ENCODE measurements around the gene FCRL2.

Gene FCRL2

DNA sequence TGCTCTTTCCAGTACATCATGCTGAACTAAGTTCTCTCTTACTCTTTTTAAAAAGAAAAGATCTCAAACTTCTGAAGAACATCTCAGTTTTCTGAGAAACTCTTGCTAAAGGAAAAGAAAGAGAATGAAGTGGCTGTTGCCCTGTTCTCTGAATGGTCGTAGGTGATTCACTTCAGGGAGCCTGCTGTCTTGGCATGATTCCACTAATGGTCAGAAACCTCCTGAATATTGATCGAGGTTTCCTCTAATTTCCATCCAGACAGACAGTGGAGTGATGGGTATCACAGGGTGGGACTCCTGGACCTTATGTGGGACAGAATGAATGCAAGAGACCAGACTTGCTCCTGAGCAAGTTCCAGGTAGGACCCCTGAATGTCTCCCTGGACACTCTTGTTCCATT is 2.5 kb downstream of the FCRL2 start:
- TF ChIP-seq, protein P1, sequence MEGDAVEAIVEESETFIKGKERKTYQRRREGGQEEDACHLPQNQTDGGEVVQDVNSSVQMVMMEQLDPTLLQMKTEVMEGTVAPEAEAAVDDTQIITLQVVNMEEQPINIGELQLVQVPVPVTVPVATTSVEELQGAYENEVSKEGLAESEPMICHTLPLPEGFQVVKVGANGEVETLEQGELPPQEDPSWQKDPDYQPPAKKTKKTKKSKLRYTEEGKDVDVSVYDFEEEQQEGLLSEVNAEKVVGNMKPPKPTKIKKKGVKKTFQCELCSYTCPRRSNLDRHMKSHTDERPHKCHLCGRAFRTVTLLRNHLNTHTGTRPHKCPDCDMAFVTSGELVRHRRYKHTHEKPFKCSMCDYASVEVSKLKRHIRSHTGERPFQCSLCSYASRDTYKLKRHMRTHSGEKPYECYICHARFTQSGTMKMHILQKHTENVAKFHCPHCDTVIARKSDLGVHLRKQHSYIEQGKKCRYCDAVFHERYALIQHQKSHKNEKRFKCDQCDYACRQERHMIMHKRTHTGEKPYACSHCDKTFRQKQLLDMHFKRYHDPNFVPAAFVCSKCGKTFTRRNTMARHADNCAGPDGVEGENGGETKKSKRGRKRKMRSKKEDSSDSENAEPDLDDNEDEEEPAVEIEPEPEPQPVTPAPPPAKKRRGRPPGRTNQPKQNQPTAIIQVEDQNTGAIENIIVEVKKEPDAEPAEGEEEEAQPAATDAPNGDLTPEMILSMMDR (IDR thresholded peaks at IDR 0.05; ENCODE audit: low read depth, low read length) = no peak
- H3K4me3 ChIP-seq (ENCODE audit: low read depth, low read length) = no peak overlapping the region

DNA sequence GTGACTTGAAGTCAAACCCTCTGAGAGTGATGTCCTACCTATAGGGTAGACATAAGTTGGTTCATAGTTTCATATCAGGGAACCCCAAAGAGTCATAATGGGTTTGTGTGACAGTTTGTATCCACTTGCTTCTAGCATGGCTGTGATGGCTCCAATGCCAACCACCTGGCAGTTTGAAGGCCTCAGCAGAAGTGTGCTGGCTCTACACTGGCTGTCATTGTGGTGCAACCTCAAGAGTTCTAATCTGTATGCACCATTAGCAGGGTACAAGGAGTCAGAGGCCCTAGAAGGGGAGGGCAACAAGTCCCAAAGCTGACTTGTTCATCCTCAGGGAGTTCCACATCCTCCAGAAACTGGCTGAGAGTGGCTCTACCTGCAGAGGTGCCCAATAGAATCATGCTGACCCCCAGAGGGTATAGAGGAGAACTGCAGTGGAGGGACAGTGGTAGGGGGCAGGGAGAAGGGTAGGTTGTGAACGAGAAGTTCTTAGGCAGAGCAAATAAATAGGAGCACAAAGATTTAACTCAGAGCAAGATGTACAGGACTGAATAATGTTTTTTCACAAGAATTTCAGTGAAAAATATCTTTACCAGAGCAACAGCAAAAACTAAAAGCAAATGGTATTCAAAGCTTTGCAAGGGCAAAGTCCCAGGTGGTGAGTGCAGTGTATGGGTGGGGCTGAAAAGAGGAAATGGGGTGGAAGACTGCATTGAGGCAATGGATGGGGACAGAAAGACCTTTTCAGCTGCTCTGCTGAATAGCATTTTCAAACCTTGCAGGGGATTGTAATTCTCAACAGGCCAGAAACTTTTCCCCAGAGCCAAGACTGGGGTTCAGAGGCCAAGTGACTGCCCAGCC is 3.2 kb downstream of the FCRL2 start:
- no peak overlapping the region for H3K4me3 ChIP-seq (ENCODE audit: low read depth, low read length)
- TF ChIP-seq, protein P1 (IDR thresholded peaks at IDR 0.05; ENCODE audit: low read depth, low read length) = no peak

DNA sequence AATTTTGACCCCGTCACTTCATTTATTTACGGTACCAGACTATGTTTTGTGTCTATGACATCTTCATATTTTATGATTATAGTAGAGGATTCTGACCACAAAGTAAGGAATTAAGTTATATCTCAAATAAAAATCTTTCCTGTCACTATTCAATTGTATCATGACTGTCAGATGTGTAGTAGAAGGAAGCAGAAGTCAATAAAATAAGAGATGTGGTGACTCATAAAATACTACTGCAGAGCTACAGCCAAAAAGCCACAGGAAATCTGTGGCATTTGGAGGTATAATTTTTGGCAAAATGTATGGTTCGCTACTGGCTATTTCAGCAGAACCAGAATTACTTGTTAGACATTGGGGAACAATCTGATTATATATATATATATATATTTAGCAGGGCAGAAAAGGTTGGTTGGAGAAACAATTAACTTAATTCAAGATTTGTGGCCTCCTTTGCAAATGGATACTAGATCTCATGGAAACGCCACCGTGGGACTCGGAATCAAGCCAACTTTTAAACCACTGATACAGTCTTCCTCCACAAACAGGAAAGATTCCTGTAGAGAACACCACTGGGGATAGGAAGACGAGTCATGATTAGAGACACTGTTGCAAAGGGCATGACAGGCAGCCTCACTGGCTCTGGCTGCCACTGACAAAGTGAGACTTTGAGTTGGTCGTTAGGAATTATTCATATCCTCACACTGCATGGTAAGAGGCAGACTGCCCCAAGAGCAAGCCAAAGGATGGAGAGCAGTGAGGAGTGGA is 5.1 kb downstream of the FCRL2 start:
- no peak overlapping the region for H3K4me3 ChIP-seq (ENCODE audit: low read depth, low read length)
- TF ChIP-seq, protein P1 (IDR thresholded peaks at IDR 0.05; ENCODE audit: low read depth, low read length) = no peak

DNA sequence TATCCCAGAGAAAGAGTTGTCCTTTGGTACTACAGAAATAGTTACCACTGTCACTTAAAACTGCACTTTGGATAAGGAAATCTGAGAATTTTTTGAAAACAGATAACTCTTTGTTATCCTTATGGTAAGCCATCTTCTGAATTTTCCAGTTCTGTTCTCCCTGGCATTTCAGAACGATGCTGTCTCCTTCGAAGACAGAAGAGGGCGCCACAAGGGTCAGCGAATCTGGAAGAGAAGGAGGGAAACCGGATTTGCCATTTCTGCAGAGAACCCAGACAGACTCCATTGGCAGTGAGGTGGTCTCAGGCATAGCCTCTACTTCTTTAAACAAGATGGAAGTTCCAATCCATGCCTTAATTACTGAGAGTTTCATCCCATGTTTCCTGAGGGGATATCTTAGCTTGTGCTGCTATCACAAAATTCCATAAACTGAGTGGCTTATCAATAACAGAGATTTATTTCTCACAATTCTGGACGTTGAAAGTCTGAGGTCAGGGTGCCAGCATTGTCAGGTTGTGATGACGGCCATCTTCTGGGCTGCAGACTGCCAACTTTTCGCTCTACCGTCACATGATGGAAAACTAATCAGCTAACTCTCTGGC is 6.4 kb downstream of the FCRL2 start:
- TF ChIP-seq, protein P1 (IDR thresholded peaks at IDR 0.05; ENCODE audit: low read depth, low read length) = no peak
- H3K4me3 ChIP-seq (ENCODE audit: low read depth, low read length) = no peak overlapping the region

DNA sequence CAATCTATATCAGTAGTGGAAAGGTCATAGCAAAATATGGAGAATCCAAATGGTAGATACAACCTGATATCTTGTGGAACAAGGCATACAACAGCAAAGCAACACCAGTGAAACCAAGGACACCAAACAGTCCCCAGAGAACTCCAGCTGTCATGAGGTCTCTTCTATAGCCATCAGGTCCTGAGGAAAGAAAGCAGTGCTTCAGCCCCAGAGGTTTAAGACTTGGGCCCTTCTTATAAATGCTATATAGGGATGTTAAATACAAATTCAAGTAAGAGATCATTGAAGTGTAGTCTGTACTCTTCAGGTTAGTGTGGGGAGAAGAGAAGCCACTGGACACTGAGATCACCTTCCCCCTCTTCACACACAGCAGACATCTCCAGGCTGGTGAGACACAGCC is 10.1 kb downstream of the FCRL2 start:
- TF ChIP-seq, protein P1 (IDR thresholded peaks at IDR 0.05; ENCODE audit: low read depth, low read length) = no peak
- no peak overlapping the region for H3K4me3 ChIP-seq (ENCODE audit: low read depth, low read length)

DNA sequence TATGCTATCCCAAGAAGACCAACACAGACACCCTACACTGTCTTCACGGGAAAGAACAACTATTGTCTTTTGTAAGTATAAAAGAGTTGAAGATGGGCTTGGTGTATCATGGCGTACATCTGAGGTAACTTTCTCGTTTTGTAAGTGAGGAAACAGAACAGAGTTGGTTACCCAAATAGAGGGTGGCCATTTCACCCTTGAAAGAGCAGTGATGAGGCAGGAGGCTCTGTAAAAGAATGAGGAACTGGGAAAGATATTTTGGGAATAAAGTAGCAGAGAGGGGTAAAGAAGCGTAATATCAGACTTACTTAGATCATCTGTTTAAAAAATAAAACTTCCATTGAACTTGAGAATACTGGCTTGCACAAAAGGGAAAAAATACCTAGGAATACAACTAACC is 18.9 kb downstream of the FCRL2 start:
- TF ChIP-seq, protein P1 (IDR thresholded peaks at IDR 0.05; ENCODE audit: low read depth, low read length) = no peak
- H3K4me3 ChIP-seq (ENCODE audit: low read depth, low read length) = no peak overlapping the region
